Measurements from ENCODE around the gene MYH9.

The MYH9 gene

GRCh38 chr22:36239150-36239400 is 148.7 kb downstream of the MYH9 start:
- TF ChIP-seq, protein P1, sequence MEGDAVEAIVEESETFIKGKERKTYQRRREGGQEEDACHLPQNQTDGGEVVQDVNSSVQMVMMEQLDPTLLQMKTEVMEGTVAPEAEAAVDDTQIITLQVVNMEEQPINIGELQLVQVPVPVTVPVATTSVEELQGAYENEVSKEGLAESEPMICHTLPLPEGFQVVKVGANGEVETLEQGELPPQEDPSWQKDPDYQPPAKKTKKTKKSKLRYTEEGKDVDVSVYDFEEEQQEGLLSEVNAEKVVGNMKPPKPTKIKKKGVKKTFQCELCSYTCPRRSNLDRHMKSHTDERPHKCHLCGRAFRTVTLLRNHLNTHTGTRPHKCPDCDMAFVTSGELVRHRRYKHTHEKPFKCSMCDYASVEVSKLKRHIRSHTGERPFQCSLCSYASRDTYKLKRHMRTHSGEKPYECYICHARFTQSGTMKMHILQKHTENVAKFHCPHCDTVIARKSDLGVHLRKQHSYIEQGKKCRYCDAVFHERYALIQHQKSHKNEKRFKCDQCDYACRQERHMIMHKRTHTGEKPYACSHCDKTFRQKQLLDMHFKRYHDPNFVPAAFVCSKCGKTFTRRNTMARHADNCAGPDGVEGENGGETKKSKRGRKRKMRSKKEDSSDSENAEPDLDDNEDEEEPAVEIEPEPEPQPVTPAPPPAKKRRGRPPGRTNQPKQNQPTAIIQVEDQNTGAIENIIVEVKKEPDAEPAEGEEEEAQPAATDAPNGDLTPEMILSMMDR (IDR thresholded peaks at IDR 0.05; ENCODE audit: insufficient read depth, missing control alignments): no peak
- FAIRE-seq (no peak), DNase-seq (ENCODE audit: insufficient read length, low spot score) (no peak)

DNA sequence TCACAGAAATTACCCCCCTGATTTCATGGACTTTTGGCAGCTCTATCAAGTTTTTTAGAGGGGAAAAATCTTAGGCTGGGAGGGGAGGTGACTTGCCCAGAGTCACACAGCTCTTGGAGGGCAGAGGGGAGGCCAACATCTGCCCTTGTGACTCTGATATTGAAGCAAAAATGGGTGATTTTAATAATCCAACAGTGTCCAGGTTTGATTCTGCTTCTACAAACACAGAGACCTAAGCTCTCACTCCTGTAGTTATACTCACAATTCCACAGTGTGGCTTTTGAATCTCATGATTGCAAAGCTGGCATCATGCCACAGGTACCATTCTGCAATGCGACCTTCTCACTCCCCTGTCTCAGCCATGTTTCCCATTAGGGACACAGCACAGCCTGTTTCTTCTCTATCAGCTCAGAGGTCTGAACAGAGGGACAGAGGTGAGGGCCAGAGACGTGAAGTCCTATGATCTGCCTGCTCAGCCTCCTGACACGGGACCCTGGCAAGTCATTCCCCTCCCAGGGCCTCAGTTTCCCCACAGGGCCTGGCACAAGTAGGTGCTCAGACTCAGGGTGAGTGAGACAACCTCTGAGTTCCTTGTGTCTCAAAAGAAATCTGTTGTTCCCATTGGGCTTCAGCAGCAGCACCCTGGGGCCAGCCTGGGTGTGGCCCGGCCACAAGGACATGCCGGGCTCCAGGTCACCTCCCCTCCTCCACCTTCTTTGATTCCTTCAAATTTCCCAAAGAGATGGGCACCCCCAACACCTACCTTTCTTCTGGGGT is 149.2 kb downstream of the MYH9 start:
- TF ChIP-seq, protein P1 (IDR thresholded peaks at IDR 0.05; ENCODE audit: insufficient read depth, missing control alignments): no peak
- no peak for FAIRE-seq
- DNase-seq (ENCODE audit: insufficient read length, low spot score): no peak

DNA sequence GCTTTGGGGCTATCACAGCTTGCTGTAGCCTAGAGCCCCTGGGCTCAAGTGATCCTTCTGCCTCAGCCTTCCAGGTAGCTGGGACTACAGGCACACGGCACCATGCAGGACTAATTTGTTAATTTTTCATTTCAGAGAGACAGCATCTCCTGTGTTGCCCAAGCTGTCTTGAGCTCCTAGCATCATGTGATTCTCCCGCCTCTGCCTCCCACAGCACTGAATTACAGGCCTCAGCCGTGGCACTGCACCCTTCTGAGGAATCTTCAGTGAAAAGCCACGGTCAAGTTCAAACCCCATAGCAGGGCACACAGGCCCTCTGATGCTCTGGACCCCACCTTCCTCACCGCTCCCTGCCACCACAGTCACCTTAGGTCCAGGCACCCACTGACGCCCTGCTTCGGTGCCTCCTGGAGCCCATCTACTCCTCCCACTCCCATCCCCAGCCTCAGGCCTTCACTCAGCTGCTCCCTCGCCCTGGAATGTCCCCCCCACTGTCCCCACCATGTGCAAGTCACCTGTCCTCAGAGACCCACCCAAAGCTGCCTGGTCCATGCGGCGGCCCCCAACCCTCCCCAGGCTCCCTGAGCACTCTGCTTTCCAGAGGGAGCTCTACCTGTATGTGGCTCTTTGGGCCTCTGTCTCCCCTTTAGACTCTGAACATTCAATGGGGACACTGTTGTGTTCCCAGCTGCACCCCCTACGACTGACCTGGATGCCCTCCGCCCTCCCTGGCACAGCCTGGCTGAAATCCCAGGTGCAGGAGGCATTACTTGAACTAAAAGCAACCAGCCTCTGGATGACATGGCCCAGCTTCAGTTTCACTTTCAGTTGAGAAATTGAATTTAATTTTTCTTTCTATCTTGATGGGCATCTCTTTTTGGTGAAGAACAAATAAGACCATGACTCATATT is 150.1 kb downstream of the MYH9 start:
- TF ChIP-seq, protein P1 (IDR thresholded peaks at IDR 0.05; ENCODE audit: insufficient read depth, missing control alignments): no peak
- no peak for DNase-seq (ENCODE audit: insufficient read length, low spot score)
- no peak for FAIRE-seq

- FAIRE-seq (no peak), DNase-seq (ENCODE audit: insufficient read length, low spot score) (no peak)
- TF ChIP-seq, protein P1 (IDR thresholded peaks at IDR 0.05; ENCODE audit: insufficient read depth, missing control alignments): no peak
Measured at GRCh38 chr22:36236388-36237319, 151.1 kb downstream of the MYH9 start.

DNA sequence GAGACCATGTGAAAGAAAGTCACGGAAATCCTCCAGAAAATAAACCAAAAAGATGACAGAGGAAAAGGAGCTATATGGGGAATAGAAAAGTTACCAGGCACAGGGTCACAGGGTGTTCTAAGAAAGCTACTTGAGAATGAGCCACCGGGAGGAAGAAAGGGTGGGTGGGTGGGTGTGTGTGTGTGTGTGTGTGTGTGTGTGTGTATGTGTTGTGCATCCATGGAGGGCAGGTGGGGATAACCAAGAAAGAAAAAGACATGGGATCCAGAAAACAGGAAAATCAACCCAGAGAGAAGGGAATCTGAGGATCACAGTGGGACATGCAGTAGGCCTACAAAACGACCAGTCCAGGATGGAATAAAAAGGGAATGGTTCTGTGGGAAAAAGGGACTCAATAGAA is 152.2 kb downstream of the MYH9 start:
- FAIRE-seq: no peak
- DNase-seq (ENCODE audit: insufficient read length, low spot score): no peak
- TF ChIP-seq, protein P1 (IDR thresholded peaks at IDR 0.05; ENCODE audit: insufficient read depth, missing control alignments): no peak

DNA sequence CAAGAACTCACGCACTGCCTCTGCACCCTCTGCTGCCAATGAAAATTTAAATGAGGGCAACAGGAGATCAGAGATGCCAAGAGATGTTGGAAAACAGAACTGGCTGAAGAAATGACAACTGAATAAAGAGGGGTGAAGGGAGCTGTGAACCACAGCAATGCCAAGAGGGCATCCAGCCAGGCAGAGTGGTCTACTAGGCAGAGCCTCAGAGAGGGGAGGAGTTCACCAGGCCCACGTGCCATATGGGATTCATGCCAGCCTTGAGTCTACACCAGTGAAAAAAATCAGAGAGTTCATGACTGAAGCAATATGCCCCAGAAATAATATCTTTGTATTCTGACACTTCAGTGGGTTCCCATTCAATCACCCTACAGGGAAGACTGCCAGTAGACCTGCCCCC is 152.8 kb downstream of the MYH9 start:
- TF ChIP-seq, protein P1 (IDR thresholded peaks at IDR 0.05; ENCODE audit: insufficient read depth, missing control alignments): no peak
- FAIRE-seq (no peak), DNase-seq (ENCODE audit: insufficient read length, low spot score) (no peak)
